ENCODE measurements around the gene GLYATL3. TPM values are rescaled to one million over a fixed set of nuclear protein-coding genes. Genes with fewer than 3 reads are reported as not detected.

The GLYATL3 gene
- total RNA-seq, 1 donor from 2014 or later = 0.26 TPM

- TF ChIP-seq CTCF (IDR thresholded peaks at IDR 0.05; ENCODE audit: insufficient read depth, low read length, severe bottlenecking) = no peak
- DNase-seq (ENCODE audit: low read depth) = peak; percentile 50
- no peaks in the 10 kb centered on the region for H3K27me3 ChIP-seq (ENCODE audit: control insufficient read depth, insufficient read depth, low read length)
- FAIRE-seq = peak; percentile 13
- H3K36me3 ChIP-seq (ENCODE audit: control insufficient read depth, insufficient read depth, low read length) = no peaks in the 10 kb centered on the region
- no peak overlapping the region for H3K4me3 ChIP-seq (ENCODE audit: low read depth, low read length)
Observed at GRCh38 chr6:49565855-49566254, 66.1 kb downstream of the GLYATL3 start.

- no peaks in the 10 kb centered on the region for H3K36me3 ChIP-seq (ENCODE audit: control insufficient read depth, insufficient read depth, low read length)
- FAIRE-seq (no peak), DNase-seq (ENCODE audit: low read depth) (peak; percentile 50)
- no peaks in the 10 kb centered on the region for H3K27me3 ChIP-seq (ENCODE audit: control insufficient read depth, insufficient read depth, low read length)
- no peak overlapping the region for H3K4me3 ChIP-seq (ENCODE audit: low read depth, low read length)
- TF ChIP-seq CTCF (IDR thresholded peaks at IDR 0.05; ENCODE audit: insufficient read depth, low read length, severe bottlenecking) = peak; percentile 21
Observed at GRCh38 chr6:49570474-49571079, 70.9 kb downstream of the GLYATL3 start.

- Histone ChIP-seq H3K27me3 (ENCODE audit: control insufficient read depth, insufficient read depth, low read length) (no peaks in the 10 kb centered on the region), H3K36me3 (ENCODE audit: control insufficient read depth, insufficient read depth, low read length) (no peaks in the 10 kb centered on the region), H3K4me3 (ENCODE audit: low read depth, low read length) (no peak overlapping the region)
- FAIRE-seq (no peak), DNase-seq (ENCODE audit: low read depth) (peak; percentile 77)
- TF ChIP-seq CTCF (IDR thresholded peaks at IDR 0.05; ENCODE audit: insufficient read depth, low read length, severe bottlenecking) = no peak
Observed at GRCh38 chr6:49576618-49577017, 76.9 kb downstream of the GLYATL3 start.

Other genes with a start within 250 kb of the GLYATL3 start
- 16.8 and 19.7 TPM in 2 replicates for gene MMUT, start 36.7 kb upstream of the GLYATL3 start, total RNA-seq
- 1.7 and 2.4 TPM in 2 replicates for gene CENPQ, start 36.6 kb upstream of the GLYATL3 start, total RNA-seq
- 7.8 and 10.8 TPM in 2 replicates for gene C6orf141, start 50.7 kb downstream of the GLYATL3 start, total RNA-seq
- gene RHAG, start 136.9 kb downstream of the GLYATL3 start, total RNA-seq = not detected in 2 replicates
- not detected in 2 replicates for gene CRISP2, start 213.6 kb downstream of the GLYATL3 start, total RNA-seq
- gene CRISP3, start 244.5 kb downstream of the GLYATL3 start, total RNA-seq = under 0.01 and 2.4 TPM in 2 replicates

Data from bronchial epithelial cell (primary cell).